Transverse colon (tissue), 4 donors: ENCODE data around the gene ATP5ME.

Experiments used
- POLR2A ChIP-seq: fragments of 450-650 bp; IDR thresholded peaks from one replicate; pipeline ENCODE4 v1.6.1; 2016; ENCODE audit warnings: antibody characterized with exemption, mild to moderate bottlenecking, moderate library complexity
- POLR2AphosphoS5 ChIP-seq, 3 donors: sonication (generic); formaldehyde crosslinking; IDR thresholded peaks; one replicate each; pipeline ENCODE4 v1.6.1; 2016; ENCODE audit warnings: antibody characterized with exemption in 3 of 3
- TF ChIP-seq, protein P1 (sequence below), 5 experiments: fragments of 200-600 bp in 3 of 5; fragments of 450-650 bp in 2 of 5; sonication (generic) in 3 of 5; IDR thresholded peaks; 1 replicate in 2 of 5; 2 replicates in 3 of 5; pipeline ENCODE4 v1.5.1; 2016 to 2017; ENCODE audit warnings: antibody characterized with exemption in 5 of 5, inconsistent platforms in 3 of 5, mild to moderate bottlenecking in 2 of 5, moderate library complexity in 1 of 5

DNA sequence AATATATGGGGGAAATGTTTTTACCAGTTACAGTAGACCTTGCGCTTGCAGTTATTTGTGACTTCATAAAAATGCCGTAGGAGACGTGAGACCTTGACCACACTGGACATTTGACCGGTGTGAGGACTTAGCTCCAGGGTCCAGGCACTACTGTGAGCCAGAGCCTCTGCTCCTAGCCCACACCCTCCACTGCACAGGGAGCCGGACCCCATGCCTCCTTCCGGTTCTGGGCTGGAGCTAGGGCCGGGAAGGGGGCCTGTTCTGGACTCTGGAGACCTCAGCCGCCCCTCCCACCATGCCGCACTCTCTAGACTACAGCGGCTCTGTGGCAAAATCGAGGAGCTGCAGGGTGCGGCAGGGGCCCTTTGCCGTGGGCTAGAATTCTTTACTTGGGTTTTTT, 36.8 kb upstream of the ATP5ME start:
- TF ChIP-seq, protein P1, sequence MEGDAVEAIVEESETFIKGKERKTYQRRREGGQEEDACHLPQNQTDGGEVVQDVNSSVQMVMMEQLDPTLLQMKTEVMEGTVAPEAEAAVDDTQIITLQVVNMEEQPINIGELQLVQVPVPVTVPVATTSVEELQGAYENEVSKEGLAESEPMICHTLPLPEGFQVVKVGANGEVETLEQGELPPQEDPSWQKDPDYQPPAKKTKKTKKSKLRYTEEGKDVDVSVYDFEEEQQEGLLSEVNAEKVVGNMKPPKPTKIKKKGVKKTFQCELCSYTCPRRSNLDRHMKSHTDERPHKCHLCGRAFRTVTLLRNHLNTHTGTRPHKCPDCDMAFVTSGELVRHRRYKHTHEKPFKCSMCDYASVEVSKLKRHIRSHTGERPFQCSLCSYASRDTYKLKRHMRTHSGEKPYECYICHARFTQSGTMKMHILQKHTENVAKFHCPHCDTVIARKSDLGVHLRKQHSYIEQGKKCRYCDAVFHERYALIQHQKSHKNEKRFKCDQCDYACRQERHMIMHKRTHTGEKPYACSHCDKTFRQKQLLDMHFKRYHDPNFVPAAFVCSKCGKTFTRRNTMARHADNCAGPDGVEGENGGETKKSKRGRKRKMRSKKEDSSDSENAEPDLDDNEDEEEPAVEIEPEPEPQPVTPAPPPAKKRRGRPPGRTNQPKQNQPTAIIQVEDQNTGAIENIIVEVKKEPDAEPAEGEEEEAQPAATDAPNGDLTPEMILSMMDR (IDR thresholded peaks at IDR 0.05): no peak
- TF ChIP-seq POLR2A (no peak), POLR2AphosphoS5 (IDR thresholded peaks at IDR 0.05) (no peak)
